GOT3 (cell line): ENCODE data around the gene SERPINB1.
"Not testable (repeated sequence)": the region's sequence is repeated elsewhere in the genome, so short reads cannot be mapped to it uniquely, and the experiment has no call there.

ENCODE experiments used
- DNase-seq: peaks from one replicate; lab custom pipeline; 2025; ENCODE audit warnings: mixed read lengths; lab: John Stamatoyannopoulos, UW

SERPINB1 gene

DNA sequence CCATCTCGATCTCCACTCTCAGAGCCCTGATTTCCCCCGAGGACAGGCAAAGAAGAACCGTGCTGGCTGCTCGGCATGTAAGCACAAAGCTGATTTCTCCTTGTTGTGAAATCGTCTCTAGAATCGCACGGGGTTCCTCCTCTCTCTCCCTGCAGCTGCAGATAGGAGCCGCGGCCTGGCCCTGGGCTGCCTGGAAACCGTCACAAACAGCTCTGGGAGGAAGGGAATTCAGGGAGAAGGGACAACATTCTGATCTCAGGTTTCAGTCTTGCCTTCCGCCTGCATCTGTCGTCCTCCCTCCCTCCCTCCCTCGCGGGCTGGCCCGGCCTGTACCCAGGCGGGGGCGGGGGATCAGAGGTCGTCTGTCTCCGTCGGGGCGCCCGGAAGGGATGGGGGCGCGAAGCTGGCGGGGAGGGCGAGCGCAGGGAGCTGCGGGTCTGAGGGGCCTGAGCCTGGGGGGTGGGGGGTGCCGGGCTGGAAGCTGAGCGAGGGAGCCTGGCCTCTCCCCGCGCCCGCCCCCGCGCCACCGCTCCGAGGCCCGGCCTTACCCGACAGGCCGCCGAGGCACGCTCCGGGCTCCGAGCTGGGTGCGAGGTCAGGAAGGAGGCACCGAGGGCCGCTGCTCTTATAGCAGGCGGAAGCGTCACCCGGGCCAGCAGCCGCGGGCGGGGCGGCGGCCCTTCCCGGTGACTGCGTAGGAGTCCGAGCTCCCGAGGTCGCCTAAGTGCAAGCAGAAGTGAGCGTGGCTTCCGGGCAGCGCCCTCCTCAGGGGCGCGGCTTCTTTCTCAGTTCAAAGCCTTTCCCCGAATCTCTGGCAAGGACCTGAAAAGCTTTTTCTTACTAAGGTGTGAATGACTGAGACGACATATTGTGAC is at the start of gene SERPINB1:
SERPINB1 (minus strand) TSS at position 600 of the 875 bp plus-strand sequence. CDS start 1,277 bp downstream, outside the sequence.
- DNase-seq = peak; percentile 65

DNA sequence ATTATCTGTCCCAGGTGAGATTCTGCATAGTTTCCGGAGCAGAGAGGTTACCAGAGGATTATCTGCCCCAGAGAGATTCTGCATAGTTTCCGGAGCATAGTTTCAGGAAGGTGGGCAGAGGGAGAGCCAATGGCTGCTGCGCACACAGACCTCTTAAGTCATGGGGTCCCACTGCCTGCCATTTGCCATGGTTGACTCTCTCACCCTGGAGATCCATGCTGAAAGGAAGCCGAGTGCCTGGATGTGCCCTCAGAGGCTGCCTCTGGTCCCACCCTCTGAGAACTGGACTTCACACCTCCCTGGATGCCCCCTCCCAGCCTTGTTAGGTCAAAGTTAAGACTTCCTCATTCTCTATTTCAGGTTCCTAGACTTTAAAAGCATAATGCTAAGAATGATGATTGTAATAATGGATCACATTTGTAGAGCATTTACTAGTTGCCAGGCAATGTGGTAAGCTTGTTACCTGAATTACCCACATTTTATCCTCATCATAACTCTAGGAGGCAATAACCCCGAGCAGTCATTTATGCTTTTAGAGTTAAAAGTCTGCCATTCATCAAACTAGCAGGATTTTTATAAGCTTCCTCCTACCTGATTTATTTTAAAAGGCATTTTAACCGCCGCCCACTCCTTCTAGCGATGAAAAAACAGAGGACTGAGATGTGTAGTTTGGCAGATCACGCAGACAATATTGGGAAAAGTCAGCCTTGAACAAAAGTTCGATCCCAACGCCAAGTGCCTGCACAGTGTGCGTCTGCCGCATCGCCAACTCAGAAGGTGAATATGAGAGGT is 49.5 kb upstream of the SERPINB1 start:
- DNase-seq = no peak

DNA sequence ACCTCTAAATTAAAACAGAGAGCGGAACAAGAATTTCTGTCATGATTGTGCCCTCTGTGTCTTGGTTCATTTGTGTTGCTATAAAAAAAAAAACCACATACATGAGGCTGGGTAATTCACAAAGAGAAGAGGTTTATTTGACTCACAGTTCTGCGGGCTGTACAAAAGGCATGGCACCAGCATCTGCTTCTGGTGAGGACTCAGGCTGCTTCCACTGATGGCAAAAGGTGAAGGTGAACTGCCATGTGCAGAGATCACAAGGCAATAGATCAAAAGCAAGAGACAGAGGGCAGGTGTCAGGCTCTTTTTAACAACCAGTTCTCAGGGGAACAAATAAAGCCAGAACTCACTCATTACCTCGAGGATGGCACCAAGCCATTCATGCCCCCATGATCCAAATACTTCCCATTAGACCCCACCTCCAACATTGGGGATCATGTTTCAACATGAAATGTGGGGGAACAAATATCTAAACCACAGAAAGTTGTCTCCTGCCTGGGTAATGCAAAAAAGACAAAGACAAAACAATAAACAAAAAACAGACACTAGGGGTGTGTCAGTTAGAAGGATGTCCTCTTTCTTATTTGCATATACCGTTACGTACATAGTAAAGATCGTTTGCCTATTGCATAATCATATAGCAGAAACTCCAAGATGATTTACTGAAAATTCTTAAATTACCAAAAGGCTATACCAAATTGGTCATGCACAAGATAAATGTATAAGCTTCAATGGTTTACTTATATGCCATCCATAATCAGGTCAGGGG is 44.5 kb upstream of the SERPINB1 start:
- DNase-seq = no peak

DNA sequence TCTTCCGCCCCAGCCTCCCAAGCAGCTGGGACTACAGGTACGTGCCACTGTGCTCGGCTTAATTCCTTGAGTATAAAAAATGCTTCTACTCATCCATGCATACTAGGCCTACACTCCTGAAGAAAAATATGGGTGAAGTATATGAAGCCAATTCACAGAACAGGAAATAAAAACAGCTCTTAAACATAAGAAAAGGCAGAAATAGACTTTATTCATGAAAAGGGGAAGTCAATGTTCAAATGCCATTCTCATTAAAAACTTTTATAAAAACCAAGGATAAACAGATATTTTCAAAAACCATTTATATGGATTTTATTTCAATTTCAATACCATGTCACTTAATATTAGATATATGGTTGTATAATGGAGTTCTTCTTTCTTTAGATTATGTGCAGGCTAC is 43.1 kb upstream of the SERPINB1 start:
- DNase-seq = no peak

DNA sequence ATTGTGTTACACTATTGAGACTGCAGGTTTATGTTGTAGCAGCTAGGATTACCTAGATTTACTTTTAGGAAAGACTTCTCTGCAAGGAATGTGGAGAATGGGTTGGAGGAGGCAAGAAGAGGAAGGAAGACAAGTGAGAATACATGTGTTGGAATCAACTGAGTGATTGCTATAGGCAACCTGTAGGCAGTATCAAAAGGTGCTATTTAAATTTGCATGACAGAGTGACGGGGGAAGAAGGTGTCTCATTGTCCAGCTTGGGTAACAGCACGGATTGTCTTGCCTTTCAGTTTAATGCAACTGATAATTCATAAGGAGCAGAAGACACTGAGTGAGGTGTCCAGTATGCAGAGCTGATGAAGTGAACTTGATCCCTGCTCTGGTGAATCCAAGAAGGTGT is 42.0 kb upstream of the SERPINB1 start:
- DNase-seq = no peak

DNA sequence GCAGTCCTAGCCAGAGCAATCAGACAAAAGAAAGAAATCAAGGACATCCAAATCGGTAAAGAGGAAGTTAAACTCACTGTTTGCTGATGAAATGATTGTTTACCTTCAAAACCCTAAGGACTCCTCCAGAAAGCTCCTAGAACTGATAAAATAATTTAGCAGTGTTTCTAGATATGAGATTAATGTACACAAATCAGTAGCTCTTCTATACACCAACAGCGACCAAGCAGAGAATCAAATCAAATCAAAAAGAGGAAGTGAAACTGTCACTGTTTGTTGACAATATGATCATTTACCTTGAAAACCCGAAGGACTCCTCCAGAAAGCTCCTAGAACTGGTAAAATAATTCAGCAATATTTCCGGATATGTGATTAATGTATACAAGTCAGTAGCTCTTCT is 39.8 kb upstream of the SERPINB1 start:
- DNase-seq = no peak

DNA sequence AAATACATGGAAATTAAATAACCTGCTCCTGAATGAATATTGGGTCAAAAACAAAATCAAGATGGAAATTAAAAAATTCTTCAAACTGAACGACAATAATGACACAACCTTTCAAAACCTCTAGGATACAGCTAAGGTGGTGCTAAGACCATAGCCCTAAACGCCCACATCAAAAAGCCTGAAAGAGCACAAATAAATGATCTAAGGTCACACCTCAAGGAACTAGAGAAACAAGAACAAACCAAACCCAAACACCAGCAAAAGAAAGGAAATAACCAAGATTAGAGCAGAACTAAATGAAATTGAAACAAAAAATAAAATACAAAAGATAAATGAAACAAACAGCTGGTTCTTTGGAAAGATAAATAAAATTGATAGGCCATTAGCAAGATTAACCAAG is 38.5 kb upstream of the SERPINB1 start:
- not testable (repeated sequence) for DNase-seq

DNA sequence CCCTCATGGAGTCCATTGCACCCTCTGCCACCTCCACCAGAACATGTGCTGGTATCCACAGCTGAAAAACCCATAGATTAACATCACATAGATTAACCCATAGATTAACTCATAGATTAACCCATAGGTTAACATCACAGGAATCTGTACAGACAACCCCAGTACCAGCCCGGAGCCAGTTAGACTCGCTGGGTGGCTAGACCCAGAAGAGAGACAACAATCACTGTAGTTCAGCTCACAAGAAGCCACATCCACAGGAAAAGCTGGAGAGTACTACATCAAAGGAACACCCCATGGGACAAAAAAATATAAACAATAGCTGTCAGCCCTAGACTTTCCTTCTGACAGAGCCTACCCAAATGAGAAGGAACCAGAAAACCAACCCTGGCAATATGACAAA is 36.3 kb upstream of the SERPINB1 start:
- DNase-seq = no peak

DNA sequence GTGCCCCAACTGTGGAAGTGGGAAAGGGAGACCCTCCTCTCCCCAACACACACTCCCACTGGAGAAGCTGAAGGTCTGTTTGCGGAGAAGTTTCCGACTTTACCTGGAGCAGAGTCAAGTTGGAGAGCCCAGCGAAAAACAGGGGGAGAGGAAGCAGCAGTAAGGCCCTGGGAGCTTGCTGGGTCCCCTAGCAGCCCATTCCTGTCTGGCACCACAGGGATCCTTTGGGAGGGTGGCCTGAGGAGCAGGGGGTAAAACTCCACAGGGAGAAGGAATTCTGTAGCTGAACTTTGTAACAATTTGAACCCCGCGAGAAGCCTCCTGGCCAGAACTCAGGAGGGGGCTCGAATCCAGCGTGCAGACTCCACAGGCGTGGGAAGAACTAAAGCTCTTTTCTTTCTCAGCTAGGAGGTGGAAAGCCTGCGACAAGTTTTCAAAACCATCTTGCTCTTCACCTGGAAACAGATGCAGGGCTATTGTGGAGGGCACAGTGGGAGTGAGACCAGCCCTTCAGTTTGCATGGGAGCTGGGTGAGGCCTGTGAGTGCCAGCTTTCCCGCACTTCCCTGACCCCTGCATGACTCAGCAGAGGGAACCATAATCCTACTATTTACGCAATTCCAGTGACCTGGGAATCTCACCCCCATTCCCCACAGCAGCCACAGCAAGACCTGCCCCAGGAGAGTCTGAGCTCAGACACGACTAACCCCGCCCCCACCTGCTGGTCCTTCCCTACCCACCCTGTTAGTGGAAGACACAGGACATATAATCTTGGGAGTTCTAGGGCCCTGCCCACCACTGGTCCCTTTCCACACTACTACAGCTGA is 35.6 kb upstream of the SERPINB1 start:
- DNase-seq = no peak

DNA sequence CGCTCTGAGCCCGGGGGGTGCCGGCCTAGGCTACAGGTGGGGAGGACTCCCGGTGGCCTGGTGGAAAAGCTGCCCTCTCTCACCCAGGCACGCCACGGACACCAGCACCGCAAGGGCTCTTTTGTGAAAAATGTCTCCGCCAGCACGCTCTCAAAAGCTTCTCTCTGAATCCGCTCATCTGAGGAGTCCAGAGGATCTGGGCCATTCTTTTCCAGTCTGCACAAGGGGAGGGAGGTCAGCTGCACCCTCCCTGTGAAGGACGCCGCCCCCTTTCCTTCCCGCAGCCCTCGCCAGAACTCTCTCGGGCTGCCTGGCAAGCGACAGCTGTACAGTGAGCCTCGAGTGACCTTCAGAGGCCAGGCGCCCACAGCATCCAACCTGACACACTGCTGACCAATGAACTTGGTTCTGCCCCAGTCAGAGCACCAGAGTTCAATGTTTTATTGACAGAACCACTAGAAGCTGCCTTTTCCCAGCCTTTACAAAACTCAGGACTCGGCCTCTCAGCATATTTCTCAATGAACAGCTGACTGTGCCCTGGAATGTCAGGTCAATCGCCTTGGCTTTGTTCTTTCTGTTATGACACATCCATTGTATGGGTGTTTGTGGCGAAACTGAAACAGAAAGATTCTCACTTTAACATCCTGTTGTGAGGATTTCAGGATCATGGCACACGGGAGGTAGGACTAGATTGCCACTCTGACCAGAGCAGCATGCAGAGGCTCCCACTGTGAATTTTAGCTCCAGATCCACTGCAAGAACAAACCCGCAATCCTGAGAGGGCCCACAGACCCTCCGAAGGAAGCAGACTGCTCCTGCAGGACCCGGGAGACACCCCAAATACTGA is 34.8 kb upstream of the SERPINB1 start:
- DNase-seq = no peak

DNA sequence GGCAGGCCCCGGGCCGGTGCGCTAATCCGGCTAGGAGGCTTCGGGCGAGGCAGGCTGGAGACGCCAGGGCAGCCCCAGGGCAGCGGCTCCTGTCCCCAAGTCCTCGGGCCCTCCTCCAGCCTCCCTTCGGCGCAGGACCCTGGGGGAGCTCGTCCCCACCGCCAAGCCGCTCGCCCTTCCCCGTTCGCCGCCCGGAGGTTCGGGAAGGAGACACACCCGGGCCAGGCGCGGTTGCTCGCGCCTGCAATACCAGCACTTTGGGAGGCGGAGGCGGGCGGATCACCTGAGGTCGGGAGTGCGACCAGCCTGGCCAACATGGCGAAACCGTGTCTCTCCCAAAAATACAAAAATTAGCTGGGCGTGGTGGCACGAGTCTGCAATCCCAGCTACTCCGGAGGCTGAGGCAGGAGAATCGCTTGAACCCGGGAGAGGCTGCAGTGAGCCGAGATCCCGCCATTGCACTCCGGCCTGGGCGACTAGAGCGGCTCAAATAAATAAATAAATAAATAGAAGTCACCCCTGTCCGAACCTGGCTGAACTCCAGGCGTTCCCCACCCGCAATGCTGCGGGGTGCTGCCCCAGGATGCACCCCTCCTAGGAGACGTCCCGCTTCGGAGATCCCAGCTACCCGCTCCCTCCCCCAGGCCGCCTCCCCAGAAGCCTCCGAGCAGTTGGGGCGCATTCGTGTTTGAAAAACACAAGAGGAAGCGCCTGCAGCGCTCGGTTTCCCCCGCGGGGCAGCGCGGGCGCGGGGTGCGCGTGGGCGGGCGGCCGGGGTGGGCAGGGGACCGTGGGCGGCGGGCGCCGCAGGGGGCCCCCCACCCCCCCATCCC is 33.9 kb upstream of the SERPINB1 start:
- no peak for DNase-seq

DNA sequence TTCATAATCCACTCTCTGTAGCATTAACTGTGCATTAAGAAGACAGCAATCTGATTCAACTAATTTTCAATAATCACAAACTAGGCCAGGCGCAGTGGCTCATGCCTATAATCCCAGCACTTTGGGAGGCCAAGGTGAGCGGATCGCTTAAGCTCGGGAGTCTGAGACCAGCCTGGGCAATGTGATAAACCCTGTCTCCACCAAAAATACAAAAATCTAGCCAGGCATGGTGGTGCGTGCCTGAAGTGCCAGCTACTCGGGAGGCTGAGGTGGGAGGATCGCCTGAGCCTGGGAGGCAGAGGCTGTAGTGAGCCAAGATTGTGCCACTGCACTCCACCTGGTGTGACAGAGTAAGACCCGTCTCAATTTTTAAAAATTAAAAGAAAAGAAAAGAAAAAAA is 32.0 kb upstream of the SERPINB1 start:
- DNase-seq = no peak

DNA sequence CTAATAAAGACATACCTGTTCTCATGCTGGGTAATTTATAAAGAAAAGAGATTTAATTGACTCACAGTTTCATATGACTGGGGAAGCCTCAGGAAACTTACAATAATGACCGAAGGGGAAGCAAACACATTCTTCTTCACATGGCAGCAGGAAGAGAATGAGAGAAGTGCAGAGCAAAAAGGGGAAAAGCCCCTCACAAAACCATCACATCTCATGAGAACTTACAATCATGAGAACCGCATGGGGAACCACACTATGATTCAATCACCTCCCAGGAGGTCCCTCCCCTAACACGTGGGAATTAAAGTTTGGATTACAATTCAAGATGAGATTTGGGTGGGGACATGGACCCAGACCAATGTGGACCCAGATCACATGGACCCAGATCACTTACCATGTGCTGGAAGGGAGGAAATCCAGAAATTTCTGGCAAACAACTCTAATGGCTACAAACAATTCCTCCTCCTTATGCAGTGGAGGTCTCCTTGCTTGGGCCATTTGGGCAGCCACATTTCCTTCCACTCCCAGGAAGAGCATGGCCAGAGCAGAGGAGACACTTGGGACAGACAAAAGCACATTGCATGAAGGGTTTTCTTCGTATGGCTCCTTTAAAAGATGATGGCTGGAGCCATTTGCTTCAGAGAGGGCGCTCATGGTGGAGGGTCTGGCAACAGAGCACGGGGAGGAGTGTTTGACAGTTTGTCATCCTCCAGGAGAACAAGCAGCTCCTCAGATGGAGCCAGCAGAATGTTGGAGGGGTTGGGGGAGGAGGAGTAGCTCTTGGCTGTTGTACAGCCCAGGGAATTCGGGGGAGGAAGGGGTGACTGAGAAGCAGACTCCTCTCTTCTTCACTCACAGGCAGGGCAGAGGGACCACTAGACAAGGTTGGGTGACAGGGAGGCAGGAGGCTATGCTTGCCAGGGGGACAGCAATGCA is 31.0 kb upstream of the SERPINB1 start:
- DNase-seq = no peak

DNA sequence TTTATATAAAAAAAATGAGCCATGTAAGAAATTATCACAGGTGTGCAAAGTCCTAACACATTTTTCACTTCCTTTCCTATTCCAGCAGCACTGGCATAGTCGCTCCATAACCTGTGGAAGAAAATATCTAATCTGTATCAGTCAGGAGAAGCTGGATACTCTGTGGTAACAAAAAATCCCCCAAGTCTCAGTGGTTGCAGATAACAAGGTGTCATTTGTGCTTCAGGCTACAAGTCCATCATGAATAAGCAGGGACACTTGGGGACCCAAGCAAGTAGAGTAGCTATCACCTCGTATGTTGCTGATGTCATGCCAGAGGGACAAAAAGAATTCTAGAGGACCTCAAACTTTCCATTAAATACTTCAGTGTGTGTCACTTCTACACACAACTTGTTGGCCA is 30.3 kb upstream of the SERPINB1 start:
- no peak for DNase-seq

DNA sequence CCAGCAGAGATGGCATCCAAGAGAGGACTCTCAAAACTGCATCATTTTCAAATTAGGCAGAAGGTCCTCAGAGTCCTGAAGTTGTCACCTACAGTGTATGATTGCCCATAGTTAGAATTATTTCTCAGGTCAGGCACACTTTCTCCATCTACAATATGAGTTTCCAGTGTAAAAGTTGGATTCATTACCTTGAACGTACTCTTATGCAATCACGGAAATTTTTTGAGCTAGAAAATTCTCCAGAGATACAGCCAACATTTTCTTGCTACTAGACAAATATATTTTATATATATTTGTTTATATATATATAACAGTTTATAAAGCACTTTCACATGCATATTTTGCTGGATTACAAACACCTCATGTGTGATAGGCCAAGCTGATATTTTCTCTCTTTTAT is 29.4 kb upstream of the SERPINB1 start:
- no peak for DNase-seq

DNA sequence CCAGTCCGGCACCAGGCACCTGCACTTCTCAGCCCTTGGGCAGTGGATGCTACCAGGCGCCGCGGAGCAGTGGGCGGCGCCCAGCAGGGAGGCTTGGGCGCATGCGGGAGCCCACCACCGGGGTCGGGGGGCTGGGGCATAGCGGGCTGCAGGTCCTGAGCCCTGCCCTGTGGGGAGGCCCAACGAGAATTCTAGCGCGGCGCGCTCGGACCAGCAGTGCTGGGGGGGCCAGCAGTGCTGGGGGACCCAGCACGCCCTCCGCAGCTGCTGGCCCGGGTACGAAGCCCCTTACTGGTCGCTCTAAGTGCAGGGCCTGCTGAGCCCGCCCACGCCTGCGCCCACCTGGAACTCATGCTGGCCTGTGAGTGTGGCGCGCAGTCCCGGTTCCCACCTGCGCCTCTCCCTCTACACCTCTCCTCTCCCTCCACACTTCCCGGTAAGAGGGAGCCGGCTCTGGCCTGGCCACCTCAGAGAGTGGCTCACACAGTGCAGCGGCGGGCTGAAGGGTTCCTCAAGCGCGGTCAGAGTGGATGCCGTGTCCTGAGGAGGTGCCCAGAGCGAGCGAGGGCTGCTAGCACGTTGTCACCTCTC is 28.5 kb upstream of the SERPINB1 start:
- no peak for DNase-seq

DNA sequence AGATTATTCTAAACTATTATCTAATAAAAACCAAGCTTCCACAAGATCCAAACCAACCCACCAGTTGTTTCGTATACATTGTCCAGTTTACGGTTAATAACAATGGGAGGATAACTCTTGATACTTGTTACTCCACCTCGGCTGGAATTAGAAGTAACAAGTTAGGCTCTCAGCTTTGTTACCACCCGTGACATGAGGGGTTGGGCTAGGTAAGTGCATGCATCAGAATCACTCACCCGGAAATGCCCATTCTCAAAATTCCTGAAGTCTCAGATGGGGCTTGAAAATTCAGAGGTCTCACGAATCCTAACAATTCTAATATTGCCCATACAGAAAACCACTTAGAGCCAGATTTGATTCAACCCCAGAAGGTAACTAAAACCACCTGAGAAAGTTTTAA is 27.0 kb upstream of the SERPINB1 start:
- no peak for DNase-seq

DNA sequence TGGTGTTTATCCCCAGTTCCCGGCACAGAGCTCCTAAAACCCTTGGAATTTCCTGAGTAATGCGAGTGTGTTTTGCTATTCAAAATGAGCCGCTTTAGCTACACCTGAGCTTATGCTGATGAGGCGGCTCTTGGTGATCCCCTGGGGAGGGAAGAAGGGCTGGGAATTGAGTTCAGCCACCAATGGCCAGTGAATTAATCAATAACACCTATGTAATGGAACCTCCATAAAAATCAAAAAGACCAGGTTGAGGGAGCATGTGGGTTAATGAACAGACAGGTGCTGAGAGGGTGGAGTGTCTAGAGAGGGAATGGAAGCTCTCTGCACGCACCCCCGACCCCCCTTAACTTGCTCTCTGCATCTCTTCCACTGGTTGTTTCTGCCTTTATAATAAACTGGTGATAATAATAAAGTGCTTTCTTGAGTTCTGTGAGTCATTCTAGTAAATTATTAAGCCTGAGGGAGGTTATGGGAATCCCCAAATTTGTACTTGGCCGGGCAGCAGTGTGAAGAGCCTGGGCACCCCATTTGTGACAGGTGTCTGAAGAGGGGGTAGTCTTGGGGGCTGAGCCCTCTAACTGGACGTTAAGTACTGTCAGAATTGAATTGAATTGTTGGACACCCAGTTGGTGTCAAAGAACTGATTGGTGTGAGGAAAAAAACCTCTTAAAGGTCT is 24.6 kb upstream of the SERPINB1 start:
- DNase-seq = no peak
